ENCODE results near the gene ALPK1. TPM values are rescaled to one million over a fixed set of nuclear protein-coding genes. Genes with fewer than 3 reads are reported as not detected.

The ALPK1 gene
- total RNA-seq, 2 experiments from 2014 or later = 33.7 to 51.1 TPM

DNA sequence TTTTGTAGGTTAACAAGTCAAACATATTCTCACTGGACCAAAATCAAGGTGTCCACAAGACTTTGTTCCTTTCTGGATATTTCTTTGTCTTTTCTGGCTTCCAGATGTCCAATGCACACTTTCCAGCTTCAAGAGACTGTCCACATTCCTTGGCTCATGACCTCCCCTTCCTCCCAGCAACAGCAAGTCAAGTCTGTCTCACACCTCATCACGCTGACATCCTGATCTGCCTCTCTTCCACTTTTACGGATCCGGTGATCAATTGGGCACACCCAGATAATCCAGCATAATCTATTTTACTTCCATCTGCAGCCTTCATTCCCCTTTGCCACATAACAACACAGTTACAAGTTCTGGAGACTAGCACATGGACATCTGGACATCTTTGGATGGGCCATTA lies 21.1 kb upstream of the ALPK1 start:
- no peak overlapping the region for H3K4me3 ChIP-seq (ENCODE audit: low read depth, low read length, poor library complexity, severe bottlenecking)

DNA sequence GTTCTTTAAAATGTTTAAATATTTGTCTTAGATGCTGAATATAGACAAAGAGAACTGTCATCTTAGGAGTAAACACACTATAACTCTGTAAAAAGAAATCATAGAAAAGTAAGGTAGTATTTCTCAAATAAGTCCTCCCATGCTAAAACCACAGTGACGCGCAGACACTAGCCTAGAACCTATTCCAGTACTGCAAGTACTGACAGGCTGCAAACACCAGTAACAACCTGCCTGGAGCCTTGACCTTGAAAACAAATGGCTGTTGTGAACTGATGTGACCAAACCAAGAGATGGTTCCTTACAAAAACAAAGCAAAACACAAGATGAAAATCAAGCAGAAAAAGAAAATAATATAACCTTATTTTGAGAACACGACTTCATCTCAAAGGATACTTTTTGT lies 19.9 kb upstream of the ALPK1 start:
- intact Hi-C loops (cut with micrococcal nuclease; ENCODE audit: unreplicated experiment) = no loop called here
- Histone ChIP-seq H3K9me3 (ENCODE audit: low read length) (peaks cover 9% of the 10 kb centered on the region), H3K27ac (ENCODE audit: low read depth, low read length, poor library complexity, severe bottlenecking) (peak overlapping the region; percentile 75), H4K20me1 (ENCODE audit: insufficient read depth, low read length) (peaks cover 31% of the 10 kb centered on the region), H2AFZ (ENCODE audit: low read length) (no peak overlapping the region), H3K9me2 (ENCODE audit: insufficient read depth, low read length) (no peaks in the 10 kb centered on the region), H3K4me1 (ENCODE audit: insufficient read depth, low read length, poor library complexity, severe bottlenecking) (peaks cover 43% of the 10 kb centered on the region), H3K79me2 (ENCODE audit: insufficient read depth, low read depth, low read length) (peaks cover 81% of the 10 kb centered on the region), H3K4me2 (ENCODE audit: low read length) (no peak overlapping the region), H3K4me3 (ENCODE audit: low read depth, low read length, poor library complexity, severe bottlenecking) (no peak overlapping the region), H3K36me3 (ENCODE audit: insufficient read depth, low read length) (peaks cover 78% of the 10 kb centered on the region)
- ChIA-PET POLR2A (interaction anchor here (0.7 to 1.4 kb wide), 3 partner anchors 9 to 33 kb away, joined by 3 read pairs; partner anchors contain the start of gene TIFA), CTCF (ENCODE audit: unreplicated experiment) (no interaction called here)
- DNase-seq (ENCODE audit: low spot score) = no peak
- TF ChIP-seq, protein P1, sequence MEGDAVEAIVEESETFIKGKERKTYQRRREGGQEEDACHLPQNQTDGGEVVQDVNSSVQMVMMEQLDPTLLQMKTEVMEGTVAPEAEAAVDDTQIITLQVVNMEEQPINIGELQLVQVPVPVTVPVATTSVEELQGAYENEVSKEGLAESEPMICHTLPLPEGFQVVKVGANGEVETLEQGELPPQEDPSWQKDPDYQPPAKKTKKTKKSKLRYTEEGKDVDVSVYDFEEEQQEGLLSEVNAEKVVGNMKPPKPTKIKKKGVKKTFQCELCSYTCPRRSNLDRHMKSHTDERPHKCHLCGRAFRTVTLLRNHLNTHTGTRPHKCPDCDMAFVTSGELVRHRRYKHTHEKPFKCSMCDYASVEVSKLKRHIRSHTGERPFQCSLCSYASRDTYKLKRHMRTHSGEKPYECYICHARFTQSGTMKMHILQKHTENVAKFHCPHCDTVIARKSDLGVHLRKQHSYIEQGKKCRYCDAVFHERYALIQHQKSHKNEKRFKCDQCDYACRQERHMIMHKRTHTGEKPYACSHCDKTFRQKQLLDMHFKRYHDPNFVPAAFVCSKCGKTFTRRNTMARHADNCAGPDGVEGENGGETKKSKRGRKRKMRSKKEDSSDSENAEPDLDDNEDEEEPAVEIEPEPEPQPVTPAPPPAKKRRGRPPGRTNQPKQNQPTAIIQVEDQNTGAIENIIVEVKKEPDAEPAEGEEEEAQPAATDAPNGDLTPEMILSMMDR (conservative IDR thresholded peaks at IDR 0.05; ENCODE audit: low read length) = no peak
- no peak for TF ChIP-seq EZH2phosphoT487 (IDR thresholded peaks at IDR 0.05; ENCODE audit: borderline replicate concordance, low read depth, low read length)
- no TSS peak for BruUV-seq (replicated peaks)

More for the DNA sequence above, 21.1 kb upstream of the ALPK1 start:
- Histone ChIP-seq H2AFZ (ENCODE audit: low read length) (no peak overlapping the region), H3K4me2 (ENCODE audit: low read length) (no peak overlapping the region), H4K20me1 (ENCODE audit: insufficient read depth, low read length) (peaks cover 31% of the 10 kb centered on the region), H3K79me2 (ENCODE audit: insufficient read depth, low read depth, low read length) (peaks cover 70% of the 10 kb centered on the region), H3K9me2 (ENCODE audit: insufficient read depth, low read length) (no peaks in the 10 kb centered on the region), H3K27ac (ENCODE audit: low read depth, low read length, poor library complexity, severe bottlenecking) (no peak overlapping the region), H3K9me3 (ENCODE audit: low read length) (peaks cover under 1% of the 10 kb centered on the region; the same call in 1 of the 2 replicates), H3K4me1 (ENCODE audit: insufficient read depth, low read length, poor library complexity, severe bottlenecking) (peaks cover 34% of the 10 kb centered on the region), H3K36me3 (ENCODE audit: insufficient read depth, low read length) (peaks cover 67% of the 10 kb centered on the region)
- BruUV-seq (replicated peaks) = no TSS peak
- intact Hi-C loops (cut with micrococcal nuclease; ENCODE audit: unreplicated experiment) = no loop called here
- POLR2A ChIA-PET = no interaction called here
- CTCF ChIA-PET (ENCODE audit: unreplicated experiment) = no interaction called here
- no peak for DNase-seq (ENCODE audit: low spot score)
- no peak for TF ChIP-seq EZH2phosphoT487 (IDR thresholded peaks at IDR 0.05; ENCODE audit: borderline replicate concordance, low read depth, low read length)
- TF ChIP-seq, protein P1 (conservative IDR thresholded peaks at IDR 0.05; ENCODE audit: low read length) = no peak

DNA sequence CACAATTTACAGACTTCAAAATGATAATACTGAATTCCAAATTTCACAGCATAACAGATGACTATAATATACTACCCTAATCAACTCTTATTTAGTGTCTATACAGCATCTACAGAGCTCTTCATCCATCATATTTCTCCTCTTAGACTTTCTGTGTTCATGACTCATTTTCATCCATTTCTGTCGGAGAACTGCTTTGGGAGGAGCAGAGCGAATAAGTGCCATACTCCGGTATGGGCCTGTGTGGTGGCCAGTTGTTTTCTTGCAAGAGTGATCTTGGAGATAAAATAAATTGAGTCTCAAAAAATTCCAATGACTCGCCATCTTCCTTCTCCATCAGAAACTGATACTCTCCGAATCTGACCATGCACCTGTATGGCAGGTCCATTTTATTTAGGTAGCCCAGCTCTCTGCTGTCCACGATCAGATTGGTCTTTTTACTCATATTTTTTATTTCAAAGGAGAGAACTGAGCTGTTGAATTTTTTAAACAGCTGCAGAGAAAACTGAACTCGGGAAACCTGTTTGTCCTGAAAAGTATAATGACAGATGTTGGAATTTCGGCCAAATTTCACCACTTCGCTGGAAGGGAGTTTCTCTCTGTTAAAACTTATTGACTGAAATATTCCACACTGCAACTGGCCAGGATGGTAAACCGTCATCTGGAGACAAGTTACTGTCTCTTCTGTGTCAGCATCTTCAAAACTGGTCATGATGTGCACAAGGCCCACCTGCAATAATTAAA lies 19.3 kb upstream of the ALPK1 start:
- H3K4me1 ChIP-seq (ENCODE audit: insufficient read depth, low read length, poor library complexity, severe bottlenecking) = peaks cover 50% of the 10 kb centered on the region
- CTCF ChIA-PET (ENCODE audit: unreplicated experiment) = no interaction called here
- no peak overlapping the region for H2AFZ ChIP-seq (ENCODE audit: low read length)
- no TSS peak for BruUV-seq (replicated peaks)
- H3K9me3 ChIP-seq (ENCODE audit: low read length) = peaks cover 16% of the 10 kb centered on the region
- peaks cover 88% of the 10 kb centered on the region for H3K79me2 ChIP-seq (ENCODE audit: insufficient read depth, low read depth, low read length)
- TF ChIP-seq, protein P1 (conservative IDR thresholded peaks at IDR 0.05; ENCODE audit: low read length) = no peak
- no peak for TF ChIP-seq EZH2phosphoT487 (IDR thresholded peaks at IDR 0.05; ENCODE audit: borderline replicate concordance, low read depth, low read length)
- DNase-seq (ENCODE audit: low spot score) = no peak
- peaks cover 80% of the 10 kb centered on the region for H3K36me3 ChIP-seq (ENCODE audit: insufficient read depth, low read length)
- H3K9me2 ChIP-seq (ENCODE audit: insufficient read depth, low read length) = no peaks in the 10 kb centered on the region
- H4K20me1 ChIP-seq (ENCODE audit: insufficient read depth, low read length) = peaks cover 31% of the 10 kb centered on the region
- POLR2A ChIA-PET = interaction anchor here (0.6 to 1.8 kb wide), 6 partner anchors 8 to 130 kb away, joined by 3 to 4 read pairs (median 3); partner anchors contain the start of gene TIFA
- intact Hi-C loops (cut with micrococcal nuclease; ENCODE audit: unreplicated experiment) = no loop called here
- H3K4me3 ChIP-seq (ENCODE audit: low read depth, low read length, poor library complexity, severe bottlenecking) = peak overlapping the region; percentile 4
- H3K4me2 ChIP-seq (ENCODE audit: low read length) = peak overlapping the region; percentile 96; the same call in 1 of the 2 replicates
- H3K27ac ChIP-seq (ENCODE audit: low read depth, low read length, poor library complexity, severe bottlenecking) = peak overlapping the region; percentile 75
